D721Med (cell line): ENCODE measurements around the gene SH2D1B.

ENCODE experiments used
- DNase-seq: peaks from one replicate; pipeline ENCODE4 v3.0.0; 2011; ENCODE audit warnings: low spot score; ENCODE audit not compliant: insufficient read length
- FAIRE-seq: peaks from 2 replicates; lab custom pipeline; 2011; peaks lifted over from hg19 to GRCh38; lab: Jason Lieb, UNC
- CTCF ChIP-seq: IDR thresholded peaks from 2 replicates; pipeline ENCODE4 v1.5.1; 2012; ENCODE audit warnings: mild to moderate bottlenecking, control low read depth; ENCODE audit not compliant: insufficient read depth; ENCODE audit errors: missing control alignments

SH2D1B gene

GRCh38 chr1:162380061-162380846 lies 31.7 kb downstream of the SH2D1B start:
- no peak for TF ChIP-seq CTCF

GRCh38 chr1:162376691-162377090 lies 35.2 kb downstream of the SH2D1B start, which contains the start of gene SPATA46:
SPATA46 (minus strand) TSS chr1:162376854; CDS start chr1:162376790, 64 bp downstream.
- no peak for FAIRE-seq
- no peak for TF ChIP-seq CTCF
- DNase-seq: no peak

More at GRCh38 chr1:162380061-162380846, 31.7 kb downstream of the SH2D1B start:
- DNase-seq: peak; percentile 3
- FAIRE-seq: no peak

GRCh38 chr1:162375463-162375862 lies 36.5 kb downstream of the SH2D1B start:
- no peak for TF ChIP-seq CTCF
- no peak for DNase-seq
- FAIRE-seq: no peak

- no peak for TF ChIP-seq CTCF
- DNase-seq (no peak), FAIRE-seq (no peak)
These were observed 37.5 kb downstream of the SH2D1B start for GRCh38 chr1:162374406-162374805.

- TF ChIP-seq CTCF: no peak
- DNase-seq (no peak), FAIRE-seq (no peak)
These were observed 38.2 kb downstream of the SH2D1B start for GRCh38 chr1:162373541-162374260.

GRCh38 chr1:162373072-162373427 lies 38.9 kb downstream of the SH2D1B start:
- TF ChIP-seq CTCF: no peak
- FAIRE-seq: no peak

More at GRCh38 chr1:162373072-162373427, 38.9 kb downstream of the SH2D1B start:
- DNase-seq: no peak
